IPS-18a (cell line): ENCODE data around the gene APOL4.
"Not testable (repeated sequence)": the region's sequence is repeated elsewhere in the genome, so short reads cannot be mapped to it uniquely, and the experiment has no call there.

Experiments used
- H3K27ac ChIP-seq: one replicate; pipeline ENCODE4 v1.5.1; 2013; ENCODE audit warnings: low read length
- H3K27me3 ChIP-seq: one replicate; pipeline ENCODE4 v1.6.1; 2013; ENCODE audit warnings: mild to moderate bottlenecking, low read length; ENCODE audit not compliant: control insufficient read depth, insufficient read depth
- H3K36me3 ChIP-seq: one replicate; pipeline ENCODE4 v1.6.1; 2013; ENCODE audit warnings: low read depth, low read length; ENCODE audit not compliant: control insufficient read depth
- H3K4me1 ChIP-seq: one replicate; pipeline ENCODE4 v1.6.1; 2013; ENCODE audit warnings: low read depth, low read length; ENCODE audit not compliant: control insufficient read depth
- H3K4me3 ChIP-seq: one replicate; pipeline ENCODE4 v1.5.1; 2013; ENCODE audit warnings: low read length
- H3K9ac ChIP-seq: one replicate; pipeline ENCODE4 v1.6.1; 2013; ENCODE audit warnings: mild to moderate bottlenecking, low read length, moderate library complexity
- H3K9me3 ChIP-seq: one replicate; pipeline ENCODE4 v1.6.1; 2013; ENCODE audit warnings: low read depth, low read length; ENCODE audit not compliant: control insufficient read depth

APOL4 gene

GRCh38 chr22:36238373-36239149 is 37.0 kb upstream of the APOL4 start:
- no peaks in the 10 kb centered on the region for H3K36me3 ChIP-seq
- H3K9ac ChIP-seq, result peak overlapping the region; percentile 77
- H3K27me3 ChIP-seq, result no peaks in the 10 kb centered on the region
- peaks cover 15% of the 10 kb centered on the region for H3K4me1 ChIP-seq
- peak overlapping the region; percentile 77 for H3K4me3 ChIP-seq
- H3K27ac ChIP-seq, result peak overlapping the region; percentile 83
- no peaks in the 10 kb centered on the region for H3K9me3 ChIP-seq

DNA sequence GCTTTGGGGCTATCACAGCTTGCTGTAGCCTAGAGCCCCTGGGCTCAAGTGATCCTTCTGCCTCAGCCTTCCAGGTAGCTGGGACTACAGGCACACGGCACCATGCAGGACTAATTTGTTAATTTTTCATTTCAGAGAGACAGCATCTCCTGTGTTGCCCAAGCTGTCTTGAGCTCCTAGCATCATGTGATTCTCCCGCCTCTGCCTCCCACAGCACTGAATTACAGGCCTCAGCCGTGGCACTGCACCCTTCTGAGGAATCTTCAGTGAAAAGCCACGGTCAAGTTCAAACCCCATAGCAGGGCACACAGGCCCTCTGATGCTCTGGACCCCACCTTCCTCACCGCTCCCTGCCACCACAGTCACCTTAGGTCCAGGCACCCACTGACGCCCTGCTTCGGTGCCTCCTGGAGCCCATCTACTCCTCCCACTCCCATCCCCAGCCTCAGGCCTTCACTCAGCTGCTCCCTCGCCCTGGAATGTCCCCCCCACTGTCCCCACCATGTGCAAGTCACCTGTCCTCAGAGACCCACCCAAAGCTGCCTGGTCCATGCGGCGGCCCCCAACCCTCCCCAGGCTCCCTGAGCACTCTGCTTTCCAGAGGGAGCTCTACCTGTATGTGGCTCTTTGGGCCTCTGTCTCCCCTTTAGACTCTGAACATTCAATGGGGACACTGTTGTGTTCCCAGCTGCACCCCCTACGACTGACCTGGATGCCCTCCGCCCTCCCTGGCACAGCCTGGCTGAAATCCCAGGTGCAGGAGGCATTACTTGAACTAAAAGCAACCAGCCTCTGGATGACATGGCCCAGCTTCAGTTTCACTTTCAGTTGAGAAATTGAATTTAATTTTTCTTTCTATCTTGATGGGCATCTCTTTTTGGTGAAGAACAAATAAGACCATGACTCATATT is 36.1 kb upstream of the APOL4 start:
- Histone ChIP-seq H3K4me3 (no peak overlapping the region), H3K9ac (no peak overlapping the region), H3K27ac (no peak overlapping the region), H3K4me1 (peaks cover 15% of the 10 kb centered on the region), H3K9me3 (no peaks in the 10 kb centered on the region), H3K36me3 (peaks cover 3% of the 10 kb centered on the region), H3K27me3 (no peaks in the 10 kb centered on the region)

DNA sequence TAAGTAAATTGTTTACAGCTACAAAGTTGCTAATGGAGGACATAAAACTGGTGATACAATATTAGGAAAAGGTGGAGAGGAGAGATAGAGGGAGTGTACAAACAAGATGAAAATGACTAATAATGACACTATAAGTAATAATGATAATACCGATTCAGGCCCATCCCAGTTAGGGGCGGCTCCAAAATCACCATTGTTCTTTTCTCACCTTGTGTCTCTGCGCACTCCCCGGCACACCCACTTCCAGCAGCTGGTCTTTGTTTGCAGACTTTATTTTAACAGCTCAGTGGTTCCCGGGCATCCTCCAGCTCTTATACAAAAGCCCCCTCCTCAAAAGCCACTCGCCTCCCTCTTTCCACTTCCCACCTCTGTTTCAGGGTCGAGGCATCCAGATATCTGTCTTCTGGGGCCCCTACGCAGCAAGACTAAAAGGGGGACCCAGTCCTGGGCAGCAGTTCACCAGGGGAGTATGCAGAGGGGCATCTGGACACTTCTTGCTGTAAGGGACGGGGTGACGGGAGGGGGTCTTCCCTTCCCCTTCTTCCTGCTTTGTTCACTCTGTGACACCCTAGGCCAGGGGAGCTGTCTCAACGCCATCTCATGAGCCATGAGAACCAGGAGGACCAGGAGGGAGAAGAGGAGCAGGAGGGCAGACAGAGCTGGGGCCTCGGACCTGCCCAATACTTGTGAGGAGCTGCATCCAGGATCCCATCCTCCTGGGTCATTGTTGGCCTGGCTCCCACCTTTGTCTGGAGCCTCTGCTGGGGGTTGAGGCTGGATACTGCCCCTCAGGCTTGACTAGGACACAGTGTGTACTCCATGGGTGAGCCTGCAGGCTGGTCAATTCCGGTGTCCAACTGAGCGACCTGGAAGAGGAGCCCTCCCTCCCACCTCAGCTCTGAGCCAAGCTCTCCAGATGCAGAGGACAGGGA is 35.0 kb upstream of the APOL4 start:
- H3K36me3 ChIP-seq, result peaks cover 3% of the 10 kb centered on the region
- H3K27me3 ChIP-seq, result no peaks in the 10 kb centered on the region
- no peaks in the 10 kb centered on the region for H3K9me3 ChIP-seq
- H3K4me1 ChIP-seq, result peaks cover 15% of the 10 kb centered on the region
- H3K4me3 ChIP-seq, result no peak overlapping the region
- no peak overlapping the region for H3K27ac ChIP-seq
- H3K9ac ChIP-seq, result no peak overlapping the region

DNA sequence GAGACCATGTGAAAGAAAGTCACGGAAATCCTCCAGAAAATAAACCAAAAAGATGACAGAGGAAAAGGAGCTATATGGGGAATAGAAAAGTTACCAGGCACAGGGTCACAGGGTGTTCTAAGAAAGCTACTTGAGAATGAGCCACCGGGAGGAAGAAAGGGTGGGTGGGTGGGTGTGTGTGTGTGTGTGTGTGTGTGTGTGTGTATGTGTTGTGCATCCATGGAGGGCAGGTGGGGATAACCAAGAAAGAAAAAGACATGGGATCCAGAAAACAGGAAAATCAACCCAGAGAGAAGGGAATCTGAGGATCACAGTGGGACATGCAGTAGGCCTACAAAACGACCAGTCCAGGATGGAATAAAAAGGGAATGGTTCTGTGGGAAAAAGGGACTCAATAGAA is 34.0 kb upstream of the APOL4 start:
- H3K4me3 ChIP-seq, result no peak overlapping the region

DNA sequence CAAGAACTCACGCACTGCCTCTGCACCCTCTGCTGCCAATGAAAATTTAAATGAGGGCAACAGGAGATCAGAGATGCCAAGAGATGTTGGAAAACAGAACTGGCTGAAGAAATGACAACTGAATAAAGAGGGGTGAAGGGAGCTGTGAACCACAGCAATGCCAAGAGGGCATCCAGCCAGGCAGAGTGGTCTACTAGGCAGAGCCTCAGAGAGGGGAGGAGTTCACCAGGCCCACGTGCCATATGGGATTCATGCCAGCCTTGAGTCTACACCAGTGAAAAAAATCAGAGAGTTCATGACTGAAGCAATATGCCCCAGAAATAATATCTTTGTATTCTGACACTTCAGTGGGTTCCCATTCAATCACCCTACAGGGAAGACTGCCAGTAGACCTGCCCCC is 33.3 kb upstream of the APOL4 start:
- Histone ChIP-seq H3K27me3 (no peaks in the 10 kb centered on the region), H3K36me3 (peaks cover 3% of the 10 kb centered on the region), H3K9ac (no peak overlapping the region), H3K27ac (no peak overlapping the region), H3K9me3 (no peaks in the 10 kb centered on the region), H3K4me1 (peaks cover 15% of the 10 kb centered on the region), H3K4me3 (no peak overlapping the region)

More for the DNA sequence above, 34.0 kb upstream of the APOL4 start:
- no peaks in the 10 kb centered on the region for H3K9me3 ChIP-seq
- H3K27ac ChIP-seq, result no peak overlapping the region
- H3K36me3 ChIP-seq, result peaks cover 3% of the 10 kb centered on the region
- H3K9ac ChIP-seq, result no peak overlapping the region
- peaks cover 15% of the 10 kb centered on the region for H3K4me1 ChIP-seq
- no peaks in the 10 kb centered on the region for H3K27me3 ChIP-seq

GRCh38 chr22:36234213-36234612 is 32.6 kb upstream of the APOL4 start:
- Histone ChIP-seq H3K27ac (no peak overlapping the region), H3K4me1 (peaks cover 8% of the 10 kb centered on the region), H3K27me3 (no peaks in the 10 kb centered on the region)

GRCh38 chr22:36233796-36234195 is 32.2 kb upstream of the APOL4 start:
- Histone ChIP-seq H3K9ac (no peak overlapping the region), H3K27ac (no peak overlapping the region)

More at GRCh38 chr22:36234213-36234612, 32.6 kb upstream of the APOL4 start:
- Histone ChIP-seq H3K4me3 (no peak overlapping the region), H3K9ac (no peak overlapping the region), H3K9me3 (no peaks in the 10 kb centered on the region), H3K36me3 (peaks cover 3% of the 10 kb centered on the region)

GRCh38 chr22:36232715-36233401 is 31.2 kb upstream of the APOL4 start:
- H3K4me1 ChIP-seq, result no peaks in the 10 kb centered on the region
- peaks cover 5% of the 10 kb centered on the region for H3K36me3 ChIP-seq
- H3K27ac ChIP-seq, result no peak overlapping the region
- no peak overlapping the region for H3K4me3 ChIP-seq
- H3K9me3 ChIP-seq, result no peaks in the 10 kb centered on the region
- H3K9ac ChIP-seq, result no peak overlapping the region
- no peaks in the 10 kb centered on the region for H3K27me3 ChIP-seq

More at GRCh38 chr22:36233796-36234195, 32.2 kb upstream of the APOL4 start:
- H3K9me3 ChIP-seq, result no peaks in the 10 kb centered on the region
- peaks cover 4% of the 10 kb centered on the region for H3K4me1 ChIP-seq
- H3K4me3 ChIP-seq, result no peak overlapping the region
- no peaks in the 10 kb centered on the region for H3K27me3 ChIP-seq
- H3K36me3 ChIP-seq, result peaks cover 3% of the 10 kb centered on the region

DNA sequence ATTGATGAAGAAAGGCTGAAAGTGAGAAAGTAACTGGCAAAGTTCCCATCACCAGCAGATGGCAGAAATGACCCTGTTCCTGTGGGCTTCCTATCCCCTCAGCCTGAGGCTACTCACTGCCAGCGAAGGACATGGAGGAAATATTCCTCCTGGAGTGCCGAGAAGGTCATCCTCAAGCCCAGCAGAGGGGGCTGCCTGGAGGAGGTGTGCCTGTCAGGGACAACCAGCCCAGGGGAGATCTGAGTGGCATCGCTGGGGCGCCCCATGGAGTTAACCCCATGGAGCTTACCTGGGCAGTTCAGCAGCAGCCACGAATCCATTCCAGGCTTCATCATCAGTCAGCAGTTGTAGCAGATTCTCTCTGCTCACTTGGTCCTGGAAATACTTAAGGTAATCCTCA is 29.4 kb upstream of the APOL4 start:
- not testable (repeated sequence) for H3K36me3 ChIP-seq, H3K4me3 ChIP-seq, H3K9ac ChIP-seq, H3K27ac ChIP-seq, H3K27me3 ChIP-seq, H3K9me3 ChIP-seq, H3K4me1 ChIP-seq

- H3K9me3 ChIP-seq, H3K27me3 ChIP-seq, H3K4me3 ChIP-seq, H3K4me1 ChIP-seq, H3K36me3 ChIP-seq, H3K9ac ChIP-seq, H3K27ac ChIP-seq: not testable (repeated sequence)
Measured at GRCh38 chr22:36229649-36230048, 28.0 kb upstream of the APOL4 start.
